A673 (cell line): Measurements from ENCODE around the gene TRIP10. TPM values are rescaled to one million over a fixed set of nuclear protein-coding genes. Genes with fewer than 3 reads are reported as not detected.

Source experiments
- BruUV-seq: library from RNA; stranded (reverse); fragments of 400-500 nt; replicated peaks from 2 replicates; lab custom pipeline; 2021; lab: Mats Ljungman, UMichigan
- CTCF ChIA-PET: fragments of 300-600 bp; sonication (Branson Sonifier 250); formaldehyde crosslinking; loops from one replicate; lab custom pipeline; 2022; ENCODE audit warnings: antibody characterized with exemption; lab: Charles Lee
- POLR2A ChIA-PET: fragments of 300-600 bp; sonication (Branson Sonifier 250); formaldehyde crosslinking; loops from one replicate; lab custom pipeline; 2022; ENCODE audit warnings: antibody characterized with exemption; ENCODE audit not compliant: low non-redundant PET; lab: Charles Lee
- DNase-seq: peaks from one replicate; pipeline ENCODE4 v3.0.0-alpha.2; 2015; ENCODE audit warnings: low spot score
- H3K27ac ChIP-seq: fragments of 200-600 bp; sonication (generic); 2 replicates; pipeline ENCODE4 v1.5.1; 2016; ENCODE audit warnings: mixed run types, low read depth, mild to moderate bottlenecking, mixed read lengths, antibody characterized with exemption, low read length; ENCODE audit not compliant: poor library complexity, severe bottlenecking
- H3K27me3 ChIP-seq: fragments of 200-600 bp; sonication (generic); replicated peaks from 2 replicates; pipeline ENCODE4 v1.6.1; 2017; ENCODE audit warnings: mixed run types, low read depth, mild to moderate bottlenecking, mixed read lengths, antibody characterized with exemption, low read length; ENCODE audit not compliant: insufficient read depth, poor library complexity
- H3K36me3 ChIP-seq: fragments of 200-600 bp; sonication (generic); 2 replicates; pipeline ENCODE4 v1.6.1; 2016; ENCODE audit warnings: mixed run types, mild to moderate bottlenecking, mixed read lengths, antibody characterized with exemption, low read length; ENCODE audit not compliant: insufficient read depth, poor library complexity, severe bottlenecking
- H3K4me1 ChIP-seq: fragments of 200-600 bp; sonication (generic); 2 replicates; pipeline ENCODE4 v1.6.1; 2017; ENCODE audit warnings: mixed run types, mild to moderate bottlenecking, mixed read lengths, antibody characterized with exemption, low read length; ENCODE audit not compliant: insufficient read depth, poor library complexity, severe bottlenecking
- H3K4me3 ChIP-seq: fragments of 200-600 bp; sonication (generic); 2 replicates; pipeline ENCODE4 v1.5.1; 2016; ENCODE audit warnings: low read depth, mixed run types, mild to moderate bottlenecking, mixed read lengths, low read length; ENCODE audit not compliant: poor library complexity, severe bottlenecking
- H3K9me3 ChIP-seq: fragments of 200-600 bp; sonication (generic); 2 replicates; pipeline ENCODE4 v1.6.1; 2016; ENCODE audit warnings: mixed run types, low read depth, mild to moderate bottlenecking, mixed read lengths, antibody characterized with exemption, low read length; ENCODE audit not compliant: poor library complexity, severe bottlenecking
- CTCF ChIP-seq: fragments of 300-800, 200-600 bp; sonication (generic); conservative IDR thresholded peaks from 2 replicates; pipeline ENCODE4 v1.5.1; 2017; ENCODE audit warnings: low read depth, mild to moderate bottlenecking, antibody characterized with exemption, low read length, moderate library complexity, mixed read lengths
- EZH2 ChIP-seq: fragments of 200-600 bp; sonication (generic); IDR thresholded peaks from 2 replicates; pipeline ENCODE4 v1.6.1; 2017; ENCODE audit warnings: borderline replicate concordance, low read depth, mild to moderate bottlenecking, mixed read lengths, antibody characterized with exemption, low read length; ENCODE audit not compliant: poor library complexity, severe bottlenecking
- intact Hi-C: fragments of 100-400 bp; cut with micrococcal nuclease; formaldehyde crosslinking; loops from one replicate; pipeline ENCODE4 v1.10.0; 2022; ENCODE audit not compliant: unreplicated experiment
- total RNA-seq: library from RNA; stranded (reverse); gene quantifications from 2 replicates; pipeline ENCODE4 v1.2.3, GENCODE V29; 2021

The TRIP10 gene
- total RNA-seq, 1 experiment from 2014 or later, result 70.2 TPM

- no peaks in the 10 kb centered on the region for H3K27me3 ChIP-seq
- no peaks in the 10 kb centered on the region for H3K36me3 ChIP-seq
- no peak overlapping the region for H3K27ac ChIP-seq
- TF ChIP-seq CTCF, result no peak
- TF ChIP-seq EZH2, result no peak
- no peak overlapping the region for H3K4me3 ChIP-seq
- BruUV-seq, result no TSS peak
- ChIA-PET CTCF (no interaction called here), POLR2A (interaction anchor here (0.7 kb wide), 1 partner anchor 26 kb away, joined by 4 read pairs; no protein-coding TSS in a partner anchor)
- peak; percentile 62 for DNase-seq
- H3K9me3 ChIP-seq, result no peaks in the 10 kb centered on the region
- peaks cover 3% of the 10 kb centered on the region for H3K4me1 ChIP-seq
- intact Hi-C loops, result no loop called here
Measured at GRCh38 chr19:6730153-6730804, 9.2 kb upstream of the TRIP10 start.

- Histone ChIP-seq H3K27ac (no peak overlapping the region), H3K9me3 (no peaks in the 10 kb centered on the region), H3K36me3 (no peaks in the 10 kb centered on the region), H3K27me3 (no peaks in the 10 kb centered on the region), H3K4me3 (no peak overlapping the region), H3K4me1 (peaks cover 11% of the 10 kb centered on the region)
- intact Hi-C loops, result no loop called here
- DNase-seq, result no peak
- ChIA-PET POLR2A (interaction anchor here (0.5 to 0.7 kb wide), 2 partner anchors 27 to 1331 kb away, joined by 4 to 12 read pairs; no protein-coding TSS in a partner anchor), CTCF (no interaction called here)
- TF ChIP-seq EZH2, result no peak
- TF ChIP-seq CTCF, result no peak
- no TSS peak for BruUV-seq
Measured at GRCh38 chr19:6730941-6731670, 8.4 kb upstream of the TRIP10 start.

- peaks cover 12% of the 10 kb centered on the region for H3K4me1 ChIP-seq
- no peaks in the 10 kb centered on the region for H3K36me3 ChIP-seq
- H3K4me3 ChIP-seq, result no peak overlapping the region
- no TSS peak for BruUV-seq
- H3K27me3 ChIP-seq, result no peaks in the 10 kb centered on the region
- no peaks in the 10 kb centered on the region for H3K9me3 ChIP-seq
- CTCF ChIA-PET, result no interaction called here
- no peak for DNase-seq
- POLR2A ChIA-PET, result no interaction called here
- TF ChIP-seq CTCF, result no peak
- TF ChIP-seq EZH2, result no peak
- intact Hi-C loops, result no loop called here
- H3K27ac ChIP-seq, result no peak overlapping the region
Measured at GRCh38 chr19:6731822-6732221, 7.7 kb upstream of the TRIP10 start.
